HG03558 (cell line): ENCODE measurements around the gene FBXL14.
"Not testable (repeated sequence)": the region's sequence is repeated elsewhere in the genome, so short reads cannot be mapped to it uniquely, and the experiment has no call there.

Experiments used
- ATAC-seq: cut with Tn5 transposase; IDR thresholded peaks from one replicate; pipeline ENCODE4 v1.9.1; 2021; ENCODE audit warnings: moderate number of reproducible peaks; ENCODE audit not compliant: unreplicated experiment; ENCODE audit errors: extremely low read depth

Gene FBXL14

GRCh38 chr12:1620092-1620491, 25.7 kb upstream of the FBXL14 start:
- no peak for ATAC-seq

DNA sequence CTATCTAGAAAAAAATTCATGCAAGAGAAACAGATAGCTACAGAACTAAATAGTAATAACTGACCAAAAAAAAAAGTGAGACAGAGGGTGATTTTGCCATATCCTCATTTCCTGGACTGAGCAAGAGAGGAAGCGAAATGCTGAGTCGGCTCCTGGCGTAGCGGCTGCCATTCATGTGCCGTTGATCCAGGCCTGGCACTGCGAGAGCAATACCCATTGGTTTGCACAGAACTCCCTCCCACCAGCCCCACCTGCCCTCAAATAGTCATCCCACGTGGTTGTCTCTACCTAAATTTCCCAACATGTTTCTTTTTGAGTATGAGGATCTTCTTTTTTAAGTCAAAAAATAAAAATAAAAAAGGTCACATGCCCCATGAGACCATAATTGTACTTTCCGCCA, 25.2 kb upstream of the FBXL14 start:
- ATAC-seq, result no peak

DNA sequence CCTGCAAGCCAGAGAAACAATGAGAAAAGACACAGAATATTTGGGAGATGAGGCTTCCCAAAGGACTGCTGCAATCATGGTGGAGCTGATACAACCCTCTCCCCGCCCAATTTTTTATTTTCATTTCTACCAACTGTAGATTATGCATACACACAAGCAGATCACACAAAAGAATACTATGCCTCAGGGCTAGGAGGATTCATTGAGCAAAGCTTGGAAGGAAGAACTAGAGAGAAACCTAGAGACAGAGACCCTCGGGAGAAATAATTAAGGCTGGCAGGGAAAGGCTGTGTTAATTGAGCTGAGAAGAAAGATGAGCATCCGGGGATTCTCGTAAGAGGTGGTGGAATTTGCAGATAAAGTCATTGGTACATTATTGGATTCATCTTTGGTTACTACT, 24.8 kb upstream of the FBXL14 start:
- ATAC-seq, result no peak

GRCh38 chr12:1618489-1618888, 24.1 kb upstream of the FBXL14 start:
- no peak for ATAC-seq

DNA sequence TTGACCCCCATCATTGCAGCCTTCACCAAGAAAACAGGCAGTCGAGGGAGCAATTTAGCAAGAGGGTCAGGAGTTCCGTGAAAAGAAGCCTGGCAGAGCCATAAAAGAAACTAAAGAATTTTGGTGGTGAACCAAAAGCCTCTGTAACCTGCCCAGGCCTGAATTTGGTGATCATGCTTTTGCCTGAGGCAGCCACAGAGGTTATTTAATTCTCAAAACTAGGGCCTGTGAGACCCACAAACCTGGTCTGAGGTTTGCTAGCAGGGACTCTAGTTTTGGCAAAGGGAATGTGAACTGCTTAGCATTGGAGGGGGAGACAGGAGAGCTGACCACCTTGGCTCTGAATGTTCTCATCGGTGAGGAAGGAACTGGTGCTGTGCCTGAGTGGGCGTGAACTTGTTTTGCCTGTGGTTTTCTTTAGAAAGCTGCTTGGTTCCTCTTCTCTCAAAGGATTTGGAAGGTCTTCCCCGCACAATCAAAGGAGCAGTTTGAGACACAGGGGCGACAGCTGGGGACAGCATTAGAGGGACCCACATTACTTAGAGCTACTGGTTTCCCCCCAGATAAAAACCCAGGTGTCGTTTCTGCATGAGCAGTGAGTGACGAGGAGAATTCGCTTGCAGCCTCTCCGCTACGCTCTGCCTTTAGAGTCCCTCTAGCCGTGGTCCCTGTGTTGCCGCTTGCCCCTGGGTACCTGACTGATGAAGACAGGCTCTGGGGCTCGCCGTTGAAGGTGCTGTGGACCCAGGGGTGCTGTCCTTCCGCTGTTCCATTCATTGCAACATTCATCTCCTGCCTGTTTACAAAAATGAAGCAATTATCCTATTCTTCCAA, 22.1 kb upstream of the FBXL14 start:
- ATAC-seq, result no peak

GRCh38 chr12:1614360-1614759, 20.0 kb upstream of the FBXL14 start:
- ATAC-seq, result no peak

DNA sequence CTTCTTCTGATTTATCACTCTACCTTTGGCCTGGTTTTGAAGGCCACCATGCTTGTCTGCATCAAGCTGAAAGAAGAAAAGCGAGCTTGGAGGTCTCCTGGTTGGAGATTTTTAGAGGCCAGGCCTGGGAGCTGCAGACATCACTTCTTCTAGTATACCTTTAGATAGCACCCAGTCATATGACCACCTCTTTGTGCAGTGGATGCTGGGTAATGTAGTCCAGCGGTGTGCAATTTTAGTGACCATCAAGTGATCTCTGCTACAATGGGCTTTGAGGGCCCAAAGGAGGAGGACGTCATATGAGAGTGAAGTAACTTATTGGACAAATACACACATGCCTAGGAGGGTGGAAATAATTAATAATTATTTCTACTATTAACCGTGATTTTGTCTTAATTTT, 19.5 kb upstream of the FBXL14 start:
- no peak for ATAC-seq

GRCh38 chr12:1611803-1612572, 17.6 kb upstream of the FBXL14 start:
- ATAC-seq, result no peak

DNA sequence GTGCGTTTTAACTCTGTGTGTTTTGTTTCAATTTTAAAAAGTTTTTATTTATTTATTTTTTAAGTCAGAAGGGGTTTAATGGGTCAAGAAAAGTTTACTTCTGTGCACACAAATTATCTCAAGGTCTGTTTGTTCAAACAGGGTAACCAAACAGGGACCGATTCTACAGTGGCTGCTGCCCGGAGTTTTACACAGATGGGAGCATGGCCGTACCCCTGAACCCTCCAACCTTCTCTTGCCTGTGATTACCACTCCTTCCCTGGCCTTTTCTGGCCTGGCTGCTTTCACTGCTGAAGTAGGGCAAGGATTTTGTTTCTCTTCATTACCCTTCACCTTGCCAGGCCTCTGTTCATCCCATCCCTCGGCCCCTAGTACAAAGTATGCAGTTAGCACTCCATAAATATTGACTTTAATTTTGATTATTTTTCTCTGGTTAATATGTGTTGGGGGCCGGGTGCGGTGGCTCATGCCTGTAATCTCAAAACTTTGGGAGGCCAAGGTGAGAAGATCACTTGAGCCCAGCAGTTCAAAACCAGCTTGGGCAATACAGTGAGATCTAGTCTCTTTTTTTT, 15.8 kb upstream of the FBXL14 start:
- ATAC-seq, result no peak

- ATAC-seq, result no peak
Measured at GRCh38 chr12:1608713-1609119, 14.3 kb upstream of the FBXL14 start.

- ATAC-seq, result no peak
Measured at GRCh38 chr12:1607940-1608712, 13.7 kb upstream of the FBXL14 start.

DNA sequence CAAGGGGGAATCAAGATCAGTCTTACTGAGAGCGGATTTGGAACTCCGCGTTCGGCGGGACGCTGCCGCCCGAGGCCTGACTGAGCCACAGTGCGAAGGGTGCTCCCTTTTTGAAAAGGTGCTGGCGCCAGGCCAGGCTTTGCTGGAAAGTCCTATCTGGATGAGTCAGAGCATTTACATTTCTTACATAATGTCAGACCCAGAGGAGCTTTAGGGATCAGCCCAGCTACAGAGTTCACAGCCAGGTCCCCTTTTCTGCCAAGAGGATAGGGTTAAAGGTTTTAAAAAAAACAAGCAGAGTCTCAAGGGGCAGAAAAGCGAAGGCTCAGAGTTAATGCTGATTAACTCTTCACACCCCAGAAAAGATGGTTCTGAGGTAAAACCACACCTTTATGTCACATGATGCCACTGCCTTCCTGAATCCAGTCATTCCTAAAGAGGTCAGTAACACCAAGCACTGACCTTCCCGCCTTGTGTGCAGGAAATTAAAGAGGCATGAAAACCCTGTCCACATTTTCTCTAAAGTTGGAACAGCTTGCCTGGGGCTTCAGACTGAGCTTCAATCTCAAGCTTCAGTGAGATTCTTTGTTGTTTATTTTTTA, 11.7 kb upstream of the FBXL14 start:
- no peak for ATAC-seq

DNA sequence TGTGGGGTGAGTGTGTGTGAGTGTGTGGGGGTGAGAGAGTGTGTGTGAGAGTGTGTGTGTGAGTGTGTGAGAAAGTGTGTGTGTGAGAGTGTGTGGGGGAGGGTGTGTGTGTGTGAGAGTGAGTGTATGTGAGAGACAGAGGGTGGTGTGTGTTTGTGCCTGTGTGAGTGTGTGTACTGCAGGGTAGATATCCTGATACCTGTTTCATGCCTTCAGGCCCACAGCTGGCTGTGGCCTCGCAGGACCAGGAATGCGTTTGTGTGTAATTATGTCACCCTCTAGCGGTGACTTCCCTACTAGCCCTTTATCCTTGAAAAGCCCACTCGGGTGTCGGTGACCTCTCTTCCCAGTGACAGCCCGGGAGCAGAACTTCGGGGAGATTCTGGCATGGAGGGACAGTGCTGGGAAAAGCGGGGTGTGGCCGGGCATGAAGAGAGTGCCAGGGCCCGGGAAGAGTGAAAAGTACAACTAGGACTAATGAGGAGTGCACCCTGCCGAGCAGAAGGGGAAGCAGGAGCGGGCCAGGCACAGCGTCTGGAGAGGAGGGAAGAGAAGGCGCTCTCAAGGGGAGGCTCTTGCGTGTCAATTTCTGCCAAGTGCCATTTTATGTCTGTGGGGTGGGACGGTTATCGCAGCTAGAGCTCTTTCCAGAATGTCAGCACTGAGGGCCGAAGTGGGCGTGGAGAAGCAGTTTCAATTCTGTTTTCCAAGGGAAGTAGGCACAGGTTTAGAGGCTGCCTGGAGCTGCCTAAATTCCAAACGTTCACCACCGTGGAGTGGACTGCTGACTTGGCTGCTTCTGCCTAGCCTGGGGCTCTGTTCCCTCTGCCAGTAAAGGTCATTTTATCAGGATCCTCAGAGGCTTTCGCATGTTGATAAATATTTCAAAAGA, 11.0 kb upstream of the FBXL14 start:
- ATAC-seq, result no peak

DNA sequence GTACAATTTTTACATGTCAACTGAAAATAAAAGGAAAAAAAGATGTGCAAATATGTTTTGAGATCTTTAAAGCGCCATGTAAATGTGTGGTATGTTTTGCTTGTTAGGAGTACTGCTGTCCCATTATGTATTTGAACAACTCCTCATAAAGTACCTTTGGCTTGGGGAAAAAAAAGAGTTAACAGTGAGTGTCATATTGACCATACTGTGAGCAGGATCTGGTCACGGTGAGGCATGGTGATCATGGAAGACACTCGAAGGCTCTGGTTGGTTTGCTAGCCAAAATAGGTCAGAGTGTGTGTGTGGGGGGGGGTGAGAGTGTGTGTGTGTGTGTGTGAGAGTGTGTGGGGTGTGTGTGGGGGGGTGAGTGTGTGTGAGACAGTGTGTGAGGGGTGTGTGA, 10.1 kb upstream of the FBXL14 start:
- no peak for ATAC-seq

DNA sequence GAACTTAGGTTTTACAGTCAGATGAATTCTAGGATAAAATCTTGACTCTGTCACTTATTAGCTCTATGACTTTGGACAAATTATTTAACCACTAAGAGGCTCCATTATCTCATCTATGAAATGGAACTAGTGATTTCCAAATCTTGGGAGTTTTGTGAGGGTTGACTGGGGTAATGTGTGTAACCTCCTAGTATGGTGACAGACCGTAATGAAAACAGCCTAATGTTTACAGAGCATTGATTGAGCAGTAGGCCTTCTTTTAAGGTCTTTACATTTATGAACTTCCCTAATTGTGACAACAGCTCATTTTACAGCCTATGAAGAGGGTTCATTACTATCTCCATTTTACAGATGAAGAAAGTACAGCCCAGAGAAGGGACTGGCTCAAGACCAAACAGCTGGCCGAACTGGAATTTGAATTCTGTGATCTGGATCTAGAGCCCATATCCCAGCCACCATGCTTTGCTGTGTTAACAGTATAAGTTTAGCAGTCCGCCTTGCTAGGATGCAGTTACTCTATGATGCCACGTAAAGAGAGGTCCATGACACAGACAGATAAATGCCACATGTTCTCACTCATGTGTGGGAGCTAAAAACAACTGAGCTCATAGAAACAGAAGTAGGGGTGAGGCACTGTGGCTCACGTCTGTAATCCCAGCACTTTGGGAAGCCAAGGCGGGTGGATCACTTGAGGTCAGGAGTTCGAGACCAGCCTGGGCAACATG, 9.1 kb upstream of the FBXL14 start:
- no peak for ATAC-seq

- ATAC-seq, result not testable (repeated sequence)
Measured at GRCh38 chr12:1602706-1603105, 8.3 kb upstream of the FBXL14 start.

- ATAC-seq, result no peak
Measured at GRCh38 chr12:1598757-1599156, 4.4 kb upstream of the FBXL14 start.

GRCh38 chr12:1595690-1596347, 1.4 kb upstream of the FBXL14 start:
- no peak for ATAC-seq
